Stomach (tissue), 4 donors: ENCODE results near the gene COX8A.
"Not testable (repeated sequence)": the region's sequence is repeated elsewhere in the genome, so short reads cannot be mapped to it uniquely, and the experiment has no call there.

Experiments
- CTCF ChIP-seq, 7 experiments: fragments of 450-650 bp in 4 of 7; fragments of 200-600 bp in 3 of 7; sonication (generic) in 3 of 7; IDR thresholded peaks; one replicate each; pipeline ENCODE4 v1.5.1; 2016 to 2019; ENCODE audit warnings: antibody characterized with exemption in 7 of 7, control low read depth in 2 of 7, mild to moderate bottlenecking in 1 of 7
- EP300 ChIP-seq: sonication (generic); formaldehyde crosslinking; IDR thresholded peaks from one replicate; pipeline ENCODE4 v1.6.1; 2017; ENCODE audit warnings: antibody characterized with exemption

DNA sequence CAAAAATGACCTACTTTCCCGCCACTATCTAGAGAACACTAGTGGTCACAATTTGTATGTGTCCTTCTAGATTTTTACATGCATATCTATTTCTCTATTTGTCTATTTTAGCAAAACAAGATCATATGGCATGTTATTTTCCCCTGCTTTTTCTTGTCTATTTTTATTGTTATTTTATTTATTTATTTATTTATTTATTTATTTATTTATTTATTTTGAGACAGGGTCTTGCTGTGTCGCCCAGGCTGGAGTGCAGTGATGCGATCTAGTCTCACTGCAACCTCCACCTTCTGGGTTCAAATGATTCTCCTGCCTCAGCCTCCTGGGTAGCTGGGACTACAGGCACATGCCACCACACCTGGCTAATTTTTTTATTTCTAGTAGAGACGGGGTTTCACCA, 10.5 kb upstream of the COX8A start:
- not testable (repeated sequence) for TF ChIP-seq CTCF (IDR thresholded peaks at IDR 0.05); EP300
